HepG2 (cell line): ENCODE data around the gene PARD3. TPM values are rescaled to one million over a fixed set of nuclear protein-coding genes. Genes with fewer than 3 reads are reported as not detected.

Experiments used
- ATAC-seq: fragments of 200-7000 bp; cut with Tn5 transposase; 3 replicates; pipeline ENCODE4 v1.9.1; 2020; ENCODE audit warnings: mild to moderate bottlenecking, moderate library complexity
- BruUV-seq: library from RNA; stranded (reverse); fragments of 400-500 nt; replicated peaks from 2 replicates; lab custom pipeline; 2021; lab: Mats Ljungman, UMichigan
- CTCF ChIA-PET: fragments of 300-600 bp; formaldehyde crosslinking; extraction: SDS; loops from one replicate; lab custom pipeline; 2021; ENCODE audit warnings: low total read pairs, inconsistent platforms, low intra/inter-chr PET ratio; lab: Yijun Ruan, JAX
- POLR2A ChIA-PET: fragments of 350-600 bp; sonication (Branson Sonifier 250); formaldehyde crosslinking; loops from one replicate; lab custom pipeline; 2020; ENCODE audit warnings: antibody characterized with exemption, inconsistent platforms; lab: Yijun Ruan, JAX
- DNase-seq: peaks from one replicate; pipeline ENCODE4 v3.0.0-alpha.2; 2015; ENCODE audit warnings: low spot score
- FAIRE-seq: peaks from 3 replicates; lab custom pipeline; 2011; peaks lifted over from hg19 to GRCh38; lab: Jason Lieb, UNC
- H2AFZ ChIP-seq: one replicate; pipeline ENCODE4 v1.6.1; 2011; ENCODE audit warnings: low read length, inconsistent platforms
- H3K27ac ChIP-seq: fragments of 300-600 bp; 3 replicates; pipeline ENCODE4 v1.8.0; 2011; ENCODE audit warnings: mixed run types, mild to moderate bottlenecking, mixed read lengths, low read length, inconsistent platforms; ENCODE audit not compliant: insufficient read depth; ENCODE audit errors: extremely low read length
- H3K27me3 ChIP-seq, 2 experiments: fragments of 200-600 bp in 1 of 2; 2 replicates in 1 of 2; 3 replicates in 1 of 2; pipeline versions ENCODE4 v1.6.0 to v1.8.0; 2011; ENCODE audit warnings: low read length in 2 of 2, mild to moderate bottlenecking in 2 of 2, moderate library complexity in 2 of 2, inconsistent platforms in 1 of 2; ENCODE audit not compliant: insufficient read depth in 2 of 2, control insufficient read depth in 1 of 2
- H3K36me3 ChIP-seq, 2 experiments: fragments of 200-600 bp in 1 of 2; replicated peaks in 1 of 2; 2 replicates in 1 of 2; 3 replicates in 1 of 2; pipeline versions ENCODE4 v1.5.1 to v1.8.0; 2011; ENCODE audit warnings: low read length in 2 of 2, inconsistent platforms in 1 of 2; ENCODE audit not compliant: insufficient read depth in 2 of 2, control insufficient read depth in 1 of 2
- H3K4me1 ChIP-seq: 2 replicates; pipeline ENCODE4 v1.5.1; 2012; ENCODE audit warnings: low read length, inconsistent platforms; ENCODE audit not compliant: insufficient read depth
- H3K4me2 ChIP-seq: 2 replicates; pipeline ENCODE4 v1.6.0; 2011; ENCODE audit warnings: low read depth, low read length, inconsistent platforms
- H3K4me3 ChIP-seq, 3 experiments: fragments of 200-600 bp in 1 of 3; sonication (generic), shearing (Covaris generic) in 1 of 3; replicated peaks in 1 of 3; 2 replicates each; pipeline ENCODE4 v1.5.1; 2011 to 2016; ENCODE audit warnings: low read length in 3 of 3, inconsistent platforms in 2 of 3, low read depth in 2 of 3, mild to moderate bottlenecking in 2 of 3, control low read depth in 1 of 3, mixed read lengths in 1 of 3; ENCODE audit not compliant: insufficient read depth in 1 of 3
- H3K79me2 ChIP-seq: one replicate; pipeline ENCODE4 v1.6.1; 2011; ENCODE audit warnings: low read length, inconsistent platforms; ENCODE audit not compliant: insufficient read depth
- H3K9ac ChIP-seq: 2 replicates; pipeline ENCODE4 v1.6.0; 2011; ENCODE audit warnings: mild to moderate bottlenecking, low read depth, low read length, inconsistent platforms; ENCODE audit not compliant: insufficient read depth
- H3K9me3 ChIP-seq: 2 replicates; pipeline ENCODE4 v1.5.1; 2012; ENCODE audit warnings: mild to moderate bottlenecking, low read length
- H4K20me1 ChIP-seq: 2 replicates; pipeline ENCODE4 v1.6.0; 2011; ENCODE audit warnings: inconsistent platforms, mild to moderate bottlenecking, low read length, moderate library complexity; ENCODE audit not compliant: insufficient read depth
- ATAD3A ChIP-seq: sonication (generic); formaldehyde crosslinking; IDR thresholded peaks from 2 replicates; pipeline ENCODE4 v1.4.0; 2020; ENCODE audit warnings: missing genetic modification reagents
- BCL6 ChIP-seq: IDR thresholded peaks from 2 replicates; pipeline ENCODE4 v1.6.1; 2016; ENCODE audit warnings: missing genetic modification reagents, missing compliant biosample characterization
- BRD4 ChIP-seq: sonication (generic); formaldehyde crosslinking; IDR thresholded peaks from 2 replicates; pipeline ENCODE4 v1.4.0; 2020; ENCODE audit warnings: missing genetic modification reagents
- CREB1 ChIP-seq, 2 experiments: fragments of 450-650 bp in 1 of 2; IDR thresholded peaks; 2 replicates each; pipeline ENCODE4 v1.6.1; 2016 to 2017; ENCODE audit warnings: control low read depth in 1 of 2, mild to moderate bottlenecking in 1 of 2, missing compliant biosample characterization in 1 of 2, missing genetic modification characterization in 1 of 2
- DRAP1 ChIP-seq: IDR thresholded peaks from 2 replicates; pipeline ENCODE4 v1.6.1; 2016; ENCODE audit warnings: missing genetic modification reagents, missing compliant biosample characterization
- HDAC6 ChIP-seq: fragments of 200-600 bp; sonication (generic); IDR thresholded peaks from 2 replicates; pipeline ENCODE4 v1.7.0; 2017; ENCODE audit warnings: mild to moderate bottlenecking, antibody characterized with exemption, low read length, low read depth
- SALL2 ChIP-seq: sonication (generic); formaldehyde crosslinking; IDR thresholded peaks from 2 replicates; pipeline ENCODE4 v1.8.1; 2023; ENCODE audit warnings: mild to moderate bottlenecking, missing genetic modification reagents, inconsistent platforms
- STAG1 ChIP-seq: sonication (generic); formaldehyde crosslinking; IDR thresholded peaks from 2 replicates; pipeline ENCODE4 v1.4.0; 2020; ENCODE audit warnings: missing genetic modification reagents
- TEAD2 ChIP-seq: sonication (generic); formaldehyde crosslinking; IDR thresholded peaks from 2 replicates; pipeline ENCODE4 v1.9.0; 2021; ENCODE audit warnings: missing genetic modification reagents
- TOE1 ChIP-seq: sonication (generic); formaldehyde crosslinking; IDR thresholded peaks from 2 replicates; pipeline ENCODE4 v1.4.0; 2020; ENCODE audit warnings: mild to moderate bottlenecking, missing genetic modification reagents
- ZBTB33 ChIP-seq: sonication (generic); formaldehyde crosslinking; IDR thresholded peaks from 2 replicates; pipeline ENCODE4 v1.4.0; 2020; ENCODE audit warnings: missing genetic modification reagents
- ZNF160 ChIP-seq: sonication (generic); formaldehyde crosslinking; IDR thresholded peaks from 2 replicates; pipeline ENCODE4 v1.8.0; 2022; ENCODE audit warnings: mild to moderate bottlenecking, inconsistent platforms, missing genetic modification reagents
- ZNF335 ChIP-seq: sonication (generic); formaldehyde crosslinking; IDR thresholded peaks from 2 replicates; pipeline ENCODE4 v1.4.0; 2020; ENCODE audit warnings: missing genetic modification reagents
- WGBS: methylation state at CpG from one replicate; pipeline ENCODE4 v1.1.6; 2017; ENCODE audit warnings: low lambda C conversion rate; 5-methylcytosine and 5-hydroxymethylcytosine counted together
- in situ Hi-C: cut with HindIII; loops from 2 replicates; pipeline ENCODE4 v1.10.0; 2017; ENCODE audit warnings: low pct_unique_long_range_greater_than_20kb; ENCODE audit not compliant: extremely low pct_ligation_motif_present
- intact Hi-C: fragments of 100-400 bp; cut with micrococcal nuclease; formaldehyde crosslinking; loops from one replicate; pipeline ENCODE4 v1.10.0; 2022; ENCODE audit not compliant: unreplicated experiment
- polyA plus RNA-seq, 8 experiments: library from polyadenylated mRNA; depleted of rRNA in 3 of 8; stranded (reverse) in 7 of 8; unstranded in 1 of 8; fragments of >200 nt; fragmentation: Illumina TruSeq in 4 of 8; extraction: Trizol in 4 of 8; gene quantifications; 2 replicates each; pipeline versions ENCODE4 v1.2.1 to v1.2.3, GENCODE V29; 2011 to 2016; ENCODE audit warnings: low read depth in 4 of 8, missing spikeins in 1 of 8, mixed read lengths in 1 of 8; ENCODE audit not compliant: insufficient read depth in 1 of 8
- total RNA-seq, 5 experiments: library from RNA; depleted of rRNA; stranded (reverse); fragments of >200 nt; fragmentation: Illumina TruSeq; extraction: Trizol; gene quantifications; 2 replicates each; pipeline ENCODE4 v1.2.3, GENCODE V29; 2016; ENCODE audit warnings: low read depth in 1 of 5

PARD3 gene
- total and polyA plus RNA-seq, 2 of the 13 experiments (the other 11 are each of a cell fraction or from before 2014, with no cell fraction given), result 40.9 to 60.0 TPM

GRCh38 chr10:34091635-34092195, 723.4 kb downstream of the PARD3 start:
- Histone ChIP-seq H2AFZ (no peak overlapping the region), H3K4me2 (no peak overlapping the region), H3K36me3 (no peaks in the 10 kb centered on the region), H3K79me2 (no peaks in the 10 kb centered on the region), H3K4me1 (no peaks in the 10 kb centered on the region), H3K9ac (no peak overlapping the region), H4K20me1 (no peaks in the 10 kb centered on the region), H3K27me3 (peaks cover 2 to 4% of the 10 kb centered on the region in 2 experiments; a peak in 1 of 5 replicates), H3K9me3 (peaks cover 13% of the 10 kb centered on the region; the same call in 1 of the 2 replicates), H3K4me3 (no peak overlapping the region), H3K27ac (no peak overlapping the region)
- WGBS, result 63% methylated on average over 4 of the region's 6 CpGs
- ChIA-PET CTCF (no interaction called here), POLR2A (no interaction called here)
- ATAC-seq (no peak), FAIRE-seq (no peak), DNase-seq (no peak)
- no peak for TF ChIP-seq BCL6 (CRISPR knock-in tag)
- no peak for TF ChIP-seq BRD4 (CRISPR knock-in tag)
- no peak for TF ChIP-seq ZNF160 (CRISPR knock-in tag)
- TF ChIP-seq HDAC6, result no peak
- no peak for TF ChIP-seq STAG1 (CRISPR knock-in tag)
- TF ChIP-seq TEAD2 (CRISPR knock-in tag), result no peak
- TF ChIP-seq TOE1 (CRISPR knock-in tag), result no peak
- no peak for TF ChIP-seq ZNF335
- no peak for TF ChIP-seq DRAP1 (CRISPR knock-in tag)
- TF ChIP-seq SALL2 (CRISPR knock-in tag), result no peak
- intact Hi-C loops, result no loop called here
- in situ Hi-C loops, result no loop called here
- no TSS peak for BruUV-seq

- in situ Hi-C loops, result no loop called here
- ATAC-seq (no peak), FAIRE-seq (no peak), DNase-seq (no peak)
- no peak overlapping the region for H3K9ac ChIP-seq
- TF ChIP-seq CREB1 (IDR thresholded peaks at IDR 0.05) (no peak), CREB1 (CRISPR knock-in tag; IDR thresholded peaks at IDR 0.05) (no peak), ATAD3A (CRISPR knock-in tag) (no peak), ZBTB33 (CRISPR knock-in tag) (no peak)
- H2AFZ ChIP-seq, result no peak overlapping the region
- peaks cover 8% of the 10 kb centered on the region for H3K4me1 ChIP-seq
- WGBS, result 60% methylated on average over 6 of the region's 6 CpGs
- POLR2A ChIA-PET, result no interaction called here
- no peaks in the 10 kb centered on the region for H3K36me3 ChIP-seq
- no TSS peak for BruUV-seq
- CTCF ChIA-PET, result no interaction called here
- no peaks in the 10 kb centered on the region for H3K79me2 ChIP-seq
- no peak overlapping the region for H3K4me3 ChIP-seq
- peaks cover 2 to 4% of the 10 kb centered on the region in 2 experiments; a peak in 1 of 5 replicates for H3K27me3 ChIP-seq
- H4K20me1 ChIP-seq, result no peaks in the 10 kb centered on the region
- H3K27ac ChIP-seq, result no peak overlapping the region
- H3K4me2 ChIP-seq, result no peak overlapping the region
- no peaks in the 10 kb centered on the region for H3K9me3 ChIP-seq
- intact Hi-C loops, result no loop called here
These were observed 725.8 kb downstream of the PARD3 start for GRCh38 chr10:34089253-34089652.
